Esophagus squamous epithelium (tissue), 4 donors: ENCODE results near the gene SMC5.

Experiments
- POLR2A ChIP-seq, 4 donors: fragments of 450-650 bp; IDR thresholded peaks; one replicate each; pipeline ENCODE4 v1.6.1; 2017; ENCODE audit warnings: antibody characterized with exemption in 4 of 4, mild to moderate bottlenecking in 4 of 4, moderate library complexity in 3 of 4
- TF ChIP-seq, protein P1 (sequence below), 6 experiments: fragments of 450-650 bp in 4 of 6; fragments of 200-600 bp in 2 of 6; sonication (generic) in 2 of 6; IDR thresholded peaks; one replicate each; pipeline ENCODE4 v1.5.1; 2016 to 2019; ENCODE audit warnings: antibody characterized with exemption in 6 of 6, mild to moderate bottlenecking in 4 of 6, moderate library complexity in 4 of 6

- TF ChIP-seq POLR2A (IDR thresholded peaks at IDR 0.05), result no peak
- TF ChIP-seq, protein P1, sequence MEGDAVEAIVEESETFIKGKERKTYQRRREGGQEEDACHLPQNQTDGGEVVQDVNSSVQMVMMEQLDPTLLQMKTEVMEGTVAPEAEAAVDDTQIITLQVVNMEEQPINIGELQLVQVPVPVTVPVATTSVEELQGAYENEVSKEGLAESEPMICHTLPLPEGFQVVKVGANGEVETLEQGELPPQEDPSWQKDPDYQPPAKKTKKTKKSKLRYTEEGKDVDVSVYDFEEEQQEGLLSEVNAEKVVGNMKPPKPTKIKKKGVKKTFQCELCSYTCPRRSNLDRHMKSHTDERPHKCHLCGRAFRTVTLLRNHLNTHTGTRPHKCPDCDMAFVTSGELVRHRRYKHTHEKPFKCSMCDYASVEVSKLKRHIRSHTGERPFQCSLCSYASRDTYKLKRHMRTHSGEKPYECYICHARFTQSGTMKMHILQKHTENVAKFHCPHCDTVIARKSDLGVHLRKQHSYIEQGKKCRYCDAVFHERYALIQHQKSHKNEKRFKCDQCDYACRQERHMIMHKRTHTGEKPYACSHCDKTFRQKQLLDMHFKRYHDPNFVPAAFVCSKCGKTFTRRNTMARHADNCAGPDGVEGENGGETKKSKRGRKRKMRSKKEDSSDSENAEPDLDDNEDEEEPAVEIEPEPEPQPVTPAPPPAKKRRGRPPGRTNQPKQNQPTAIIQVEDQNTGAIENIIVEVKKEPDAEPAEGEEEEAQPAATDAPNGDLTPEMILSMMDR (IDR thresholded peaks at IDR 0.05), result no peak
These were observed 19.5 kb downstream of the SMC5 start for GRCh38 chr9:70278305-70278704.
